HEK293 (cell line): ENCODE results near the gene RSPH9.

ENCODE experiments used
- ZNF302 ChIP-seq: fragments of 450-650 bp; formaldehyde crosslinking; IDR thresholded peaks from 2 replicates; pipeline ENCODE4 v1.5.1; 2016; ENCODE audit warnings: missing biosample characterization, missing genetic modification characterization, low read depth
- TF ChIP-seq, protein P1 (sequence below): fragments of 450-650 bp; formaldehyde crosslinking; IDR thresholded peaks from 2 replicates; pipeline ENCODE4 v1.5.1; 2016; ENCODE audit warnings: missing biosample characterization, missing genetic modification characterization
- TF ChIP-seq, protein P2 (sequence below): fragments of 450-650 bp; formaldehyde crosslinking; IDR thresholded peaks from 2 replicates; pipeline ENCODE4 v1.5.1; 2016; ENCODE audit warnings: missing biosample characterization, missing genetic modification characterization

DNA sequence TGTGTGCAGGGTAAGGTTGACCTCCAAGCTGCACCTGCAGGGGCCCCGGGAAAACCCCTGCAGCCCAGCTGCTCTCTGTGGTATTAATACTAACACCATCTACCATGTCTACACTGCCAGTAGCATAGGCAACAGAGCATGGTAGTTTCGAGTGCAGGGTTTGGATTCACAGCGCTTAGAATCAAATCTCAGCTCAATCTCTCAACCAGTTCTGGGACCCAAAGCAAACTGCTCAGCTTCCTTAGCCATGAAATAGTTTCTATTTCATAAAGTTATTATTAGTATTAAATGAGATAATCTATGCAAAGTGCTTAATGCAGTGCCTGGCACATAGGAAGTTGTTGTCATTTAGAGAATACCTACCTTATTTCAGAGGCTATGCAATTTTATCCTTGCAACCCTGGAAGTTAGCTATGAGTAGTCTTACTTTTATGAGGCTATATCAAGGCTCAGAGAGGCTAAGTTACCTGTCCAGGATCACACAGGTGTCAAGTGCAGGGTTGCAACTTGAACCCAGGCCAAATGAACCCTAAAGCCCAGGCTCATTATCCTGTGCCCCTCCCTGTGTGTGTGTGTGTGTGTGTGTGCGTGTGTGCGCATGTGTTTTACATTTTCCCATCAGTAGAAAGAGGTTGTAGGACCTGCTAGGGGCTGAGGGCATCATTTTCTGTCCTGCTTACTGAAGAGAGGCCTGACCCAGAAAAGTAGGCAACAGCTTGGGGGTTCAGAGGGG is 70.4 kb downstream of the RSPH9 start:
- TF ChIP-seq, protein P1, sequence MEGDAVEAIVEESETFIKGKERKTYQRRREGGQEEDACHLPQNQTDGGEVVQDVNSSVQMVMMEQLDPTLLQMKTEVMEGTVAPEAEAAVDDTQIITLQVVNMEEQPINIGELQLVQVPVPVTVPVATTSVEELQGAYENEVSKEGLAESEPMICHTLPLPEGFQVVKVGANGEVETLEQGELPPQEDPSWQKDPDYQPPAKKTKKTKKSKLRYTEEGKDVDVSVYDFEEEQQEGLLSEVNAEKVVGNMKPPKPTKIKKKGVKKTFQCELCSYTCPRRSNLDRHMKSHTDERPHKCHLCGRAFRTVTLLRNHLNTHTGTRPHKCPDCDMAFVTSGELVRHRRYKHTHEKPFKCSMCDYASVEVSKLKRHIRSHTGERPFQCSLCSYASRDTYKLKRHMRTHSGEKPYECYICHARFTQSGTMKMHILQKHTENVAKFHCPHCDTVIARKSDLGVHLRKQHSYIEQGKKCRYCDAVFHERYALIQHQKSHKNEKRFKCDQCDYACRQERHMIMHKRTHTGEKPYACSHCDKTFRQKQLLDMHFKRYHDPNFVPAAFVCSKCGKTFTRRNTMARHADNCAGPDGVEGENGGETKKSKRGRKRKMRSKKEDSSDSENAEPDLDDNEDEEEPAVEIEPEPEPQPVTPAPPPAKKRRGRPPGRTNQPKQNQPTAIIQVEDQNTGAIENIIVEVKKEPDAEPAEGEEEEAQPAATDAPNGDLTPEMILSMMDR (tag by site-specific recombination), result no peak
- TF ChIP-seq ZNF302 (tag by site-specific recombination), result no peak
- TF ChIP-seq, protein P2, sequence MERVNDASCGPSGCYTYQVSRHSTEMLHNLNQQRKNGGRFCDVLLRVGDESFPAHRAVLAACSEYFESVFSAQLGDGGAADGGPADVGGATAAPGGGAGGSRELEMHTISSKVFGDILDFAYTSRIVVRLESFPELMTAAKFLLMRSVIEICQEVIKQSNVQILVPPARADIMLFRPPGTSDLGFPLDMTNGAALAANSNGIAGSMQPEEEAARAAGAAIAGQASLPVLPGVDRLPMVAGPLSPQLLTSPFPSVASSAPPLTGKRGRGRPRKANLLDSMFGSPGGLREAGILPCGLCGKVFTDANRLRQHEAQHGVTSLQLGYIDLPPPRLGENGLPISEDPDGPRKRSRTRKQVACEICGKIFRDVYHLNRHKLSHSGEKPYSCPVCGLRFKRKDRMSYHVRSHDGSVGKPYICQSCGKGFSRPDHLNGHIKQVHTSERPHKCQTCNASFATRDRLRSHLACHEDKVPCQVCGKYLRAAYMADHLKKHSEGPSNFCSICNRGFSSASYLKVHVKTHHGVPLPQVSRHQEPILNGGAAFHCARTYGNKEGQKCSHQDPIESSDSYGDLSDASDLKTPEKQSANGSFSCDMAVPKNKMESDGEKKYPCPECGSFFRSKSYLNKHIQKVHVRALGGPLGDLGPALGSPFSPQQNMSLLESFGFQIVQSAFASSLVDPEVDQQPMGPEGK (tag by site-specific recombination), result no peak
